HG03097 (cell line): ENCODE measurements around the gene HOXC6.
A peak's percentile ranks its signal among the peaks of the same experiment; 100 is the strongest.

Experiments
- ATAC-seq: cut with Tn5 transposase; IDR thresholded peaks from one replicate; pipeline ENCODE4 v1.9.1; 2021; ENCODE audit not compliant: unreplicated experiment, low FRiP score

The HOXC6 gene

DNA sequence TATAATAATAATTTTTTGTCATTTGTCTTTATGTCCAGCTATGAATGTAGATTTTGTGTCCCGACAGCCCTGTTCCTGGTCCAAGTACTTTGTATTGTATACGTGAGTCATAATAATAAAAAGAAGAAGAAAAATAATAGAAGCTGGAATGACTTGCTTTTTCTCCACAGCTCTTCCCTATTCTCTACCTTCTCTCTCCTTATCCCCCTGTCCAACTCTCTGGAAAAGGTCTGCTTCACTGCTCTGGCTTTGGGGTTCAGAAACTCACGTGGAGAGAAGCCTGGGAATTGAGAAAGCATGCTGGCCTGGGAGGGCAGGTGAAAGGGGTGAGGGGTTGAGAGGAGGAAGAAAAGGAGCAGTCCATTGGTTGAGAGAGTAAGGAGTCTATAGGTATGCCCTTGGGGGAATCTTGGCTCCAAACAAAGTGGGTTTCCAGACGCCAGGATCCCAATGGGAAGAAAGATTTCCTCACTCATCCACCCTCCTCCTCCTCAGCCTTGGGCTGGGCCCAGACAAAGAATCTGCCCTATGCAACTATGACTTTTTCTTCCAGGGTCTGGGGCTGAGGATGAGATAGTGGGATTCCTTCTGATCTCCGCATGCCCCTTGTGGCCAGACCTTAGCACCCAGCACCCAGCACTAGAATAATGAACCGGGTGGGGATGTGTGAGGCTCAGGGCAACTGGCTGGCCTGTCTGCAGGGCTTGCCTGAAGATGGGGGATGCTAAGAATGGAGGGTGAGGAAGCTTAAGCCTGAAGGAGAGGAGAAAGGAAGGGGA is 15.4 kb upstream of the HOXC6 start:
- no peak for ATAC-seq

- no peak for ATAC-seq
Observed at GRCh38 chr12:54014377-54015017, 13.7 kb upstream of the HOXC6 start.

- ATAC-seq, result no peak
Observed at GRCh38 chr12:54015018-54015931, 13.0 kb upstream of the HOXC6 start.

DNA sequence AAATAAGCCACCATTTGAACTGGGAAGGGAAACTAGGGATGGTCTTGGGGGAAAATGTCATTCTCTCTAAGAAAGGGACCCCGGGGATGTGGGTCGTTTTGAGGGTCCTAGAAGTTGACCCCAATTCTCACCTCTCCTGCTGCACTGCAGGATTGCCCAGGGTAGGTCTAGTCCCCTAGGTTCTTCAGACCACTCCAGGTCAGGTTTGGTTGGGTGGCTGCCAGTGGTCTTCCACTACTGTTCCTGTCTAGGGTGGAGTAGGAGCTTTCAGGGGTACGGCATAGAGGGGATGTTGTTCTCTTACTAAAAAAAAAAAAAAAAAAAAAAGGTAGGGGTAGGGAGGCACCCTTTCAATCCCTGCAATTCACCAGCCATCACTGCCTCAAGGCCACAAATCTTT is 12.2 kb upstream of the HOXC6 start:
- ATAC-seq, result no peak

GRCh38 chr12:54016478-54016964 is 11.7 kb upstream of the HOXC6 start:
- ATAC-seq, result no peak

GRCh38 chr12:54017027-54017788 is 11.0 kb upstream of the HOXC6 start:
- ATAC-seq, result peak; percentile 13

DNA sequence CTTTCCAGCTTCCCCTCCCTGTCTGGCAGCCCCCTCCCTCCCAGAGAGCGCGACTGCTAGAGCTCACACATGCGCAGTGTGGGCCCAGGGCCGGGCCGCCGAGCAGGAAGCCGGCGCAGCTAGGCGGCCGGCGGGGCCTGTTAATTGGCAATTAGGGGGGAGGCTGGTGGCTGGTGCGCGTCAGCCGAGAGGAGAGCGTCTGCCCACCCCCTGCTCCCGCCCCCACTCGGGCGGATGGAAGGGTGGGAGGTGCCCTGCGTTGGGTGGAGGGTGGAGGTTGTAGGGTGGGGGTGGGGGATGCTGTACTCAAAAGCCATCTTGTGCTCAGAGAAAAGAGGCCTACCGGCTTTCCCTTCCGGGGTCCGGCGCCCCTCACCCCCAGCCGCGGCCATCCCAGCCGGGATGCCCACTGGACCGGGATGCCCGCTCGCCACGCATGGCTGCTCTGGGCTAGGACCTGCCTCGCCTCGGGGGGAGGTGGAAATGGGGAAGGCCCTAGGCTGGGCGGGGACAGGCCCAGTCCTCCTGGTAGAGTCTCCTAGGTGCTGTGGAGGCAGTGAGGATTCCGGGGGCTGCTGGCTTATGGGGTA is 10.3 kb upstream of the HOXC6 start:
- ATAC-seq, result peak; percentile 62

DNA sequence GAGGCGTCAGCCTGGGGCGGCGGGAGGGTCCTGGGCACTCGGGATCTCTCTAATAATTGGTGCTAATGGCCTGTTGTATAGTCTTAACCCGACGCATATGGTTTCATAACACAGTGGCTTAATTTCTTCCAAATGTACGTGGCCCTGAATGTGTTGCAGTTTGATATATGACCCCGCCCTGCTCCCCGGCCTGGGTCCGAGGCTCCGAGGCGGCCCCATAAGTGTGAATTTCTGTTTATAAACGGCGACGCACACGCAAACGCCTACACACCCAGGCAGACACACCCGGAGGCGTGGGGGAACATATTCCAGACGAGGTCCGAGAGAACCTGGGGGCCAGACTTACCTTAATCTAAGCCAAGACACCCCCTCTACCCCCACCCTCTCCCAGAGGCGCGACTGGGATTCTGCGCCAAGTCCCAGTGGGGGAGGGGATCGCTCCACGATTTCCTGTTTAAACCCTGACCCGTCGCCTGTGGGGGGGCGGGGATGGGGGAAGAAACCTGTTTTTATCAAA is 9.7 kb upstream of the HOXC6 start:
- ATAC-seq, result no peak

GRCh38 chr12:54019091-54019811 is 9.0 kb upstream of the HOXC6 start:
- ATAC-seq, result no peak

- ATAC-seq, result no peak
Observed at GRCh38 chr12:54019924-54020590, 8.2 kb upstream of the HOXC6 start.

GRCh38 chr12:54020591-54021405 is 7.4 kb upstream of the HOXC6 start:
- no peak for ATAC-seq

DNA sequence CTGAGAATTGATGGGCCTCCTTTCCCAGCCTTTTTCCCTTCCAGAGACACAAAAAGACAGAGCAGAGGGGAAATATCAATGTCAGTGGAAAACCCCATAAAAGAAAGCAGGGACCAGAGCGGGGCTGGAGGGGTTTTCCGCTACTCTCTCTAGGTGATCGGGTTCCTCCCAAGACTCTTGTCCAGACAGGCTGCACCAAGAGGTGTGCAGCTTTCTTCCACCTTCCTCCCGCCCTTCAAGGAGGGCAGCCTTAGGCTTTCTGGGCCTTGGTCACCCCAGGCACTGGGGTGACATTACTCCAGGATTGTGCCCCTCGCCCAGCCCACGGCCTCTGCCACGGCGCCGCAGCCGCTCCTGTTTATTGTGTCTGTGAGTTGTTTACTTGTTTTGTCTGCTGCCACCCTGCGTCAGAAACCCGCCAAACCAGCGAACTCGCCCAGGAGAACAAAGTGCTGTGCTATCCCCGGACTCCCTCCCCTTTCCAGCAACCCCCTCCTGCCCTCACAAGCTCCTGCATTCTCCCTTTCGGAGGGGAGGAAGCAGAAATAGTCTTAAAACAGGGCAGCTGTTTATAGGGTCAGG is 6.7 kb upstream of the HOXC6 start:
- ATAC-seq, result no peak

- ATAC-seq, result no peak
Observed at GRCh38 chr12:54022960-54023884, 5.0 kb upstream of the HOXC6 start.

- no peak for ATAC-seq
Observed at GRCh38 chr12:54024127-54024526, 4.1 kb upstream of the HOXC6 start.

DNA sequence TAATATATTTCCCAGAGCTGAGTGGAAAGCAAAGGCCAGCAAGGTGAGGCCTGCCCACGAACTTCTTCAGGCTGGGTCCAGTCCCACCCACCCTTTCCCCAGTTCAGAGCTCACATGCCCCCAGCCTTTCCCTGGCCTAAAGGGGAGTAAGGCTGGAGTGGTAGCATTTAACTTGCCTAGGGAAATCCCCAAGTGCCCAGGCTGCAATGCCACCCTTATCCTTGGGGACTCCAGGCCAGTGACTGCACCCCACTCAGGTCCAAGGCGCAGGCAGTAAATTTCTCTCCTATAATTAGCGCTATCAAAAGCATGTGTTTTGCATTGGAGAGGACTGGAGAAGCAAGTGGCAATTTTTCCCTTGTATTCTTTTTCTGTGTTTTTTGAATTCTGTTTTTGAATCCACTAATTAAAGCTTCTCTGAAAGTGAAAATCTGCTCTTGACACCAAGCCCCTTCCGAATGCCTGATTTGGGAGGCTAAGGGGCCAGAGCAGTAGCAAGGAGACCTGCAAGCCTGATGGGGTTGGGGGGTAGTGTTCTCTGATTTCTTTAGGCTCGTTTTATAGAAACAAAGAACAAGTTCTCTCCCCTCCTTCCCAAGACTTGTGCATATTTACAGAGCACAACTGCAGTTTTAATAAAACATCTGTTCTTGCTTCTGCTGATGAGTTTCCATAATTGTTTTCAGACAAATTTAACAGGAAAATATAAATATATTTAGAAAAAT is 3.5 kb upstream of the HOXC6 start:
- no peak for ATAC-seq
